ENCODE measurements around the gene KRTAP2-3. TPM values are rescaled to one million over a fixed set of nuclear protein-coding genes. Genes with fewer than 3 reads are reported as not detected.
"Not testable (repeated sequence)": the region's sequence is repeated elsewhere in the genome, so short reads cannot be mapped to it uniquely, and the experiment has no call there.

The KRTAP2-3 gene
- total RNA-seq, 1 experiment from 2014 or later = not detected

DNA sequence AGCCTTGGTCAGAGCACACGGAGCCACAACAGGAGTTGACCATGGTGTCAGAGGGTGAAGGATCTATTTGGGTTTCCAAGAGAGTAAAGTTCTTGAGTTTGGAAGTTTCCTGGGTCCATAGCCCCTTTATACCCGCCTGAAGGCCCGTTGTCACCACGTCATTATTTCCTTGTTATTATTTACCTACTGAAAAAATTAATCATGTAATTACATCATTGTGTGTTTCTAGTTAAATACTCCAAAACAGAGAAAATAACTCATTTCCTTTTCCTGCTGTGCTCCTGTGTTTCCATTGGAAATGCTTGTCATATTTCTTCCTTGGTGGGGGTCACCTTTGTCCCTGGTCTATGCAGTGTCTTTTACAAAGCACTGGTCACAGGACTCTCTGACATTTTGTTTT lies 38.1 kb upstream of the KRTAP2-3 start, which contains the start of gene KRTAP4-8:
KRTAP4-8 (minus strand) TSS at position 101 of the 400 bp plus-strand sequence; CDS start at position 43, 58 bp downstream.
- Mint-ChIP-seq H3K27me3 (ENCODE audit: insufficient read depth, unreplicated experiment) (no peaks in the 10 kb centered on the region), H3K9me3 (ENCODE audit: unreplicated experiment) (no peaks in the 10 kb centered on the region), H3K27ac (ENCODE audit: low read depth, unreplicated experiment) (peak within 1 kb of the TSS; percentile 46), H3K4me3 (ENCODE audit: unreplicated experiment) (no peak within 1 kb of the TSS), H3K4me1 (ENCODE audit: insufficient read depth, unreplicated experiment) (peaks cover 19% of the 10 kb centered on the region), H3K36me3 (ENCODE audit: insufficient read depth, unreplicated experiment) (no peaks in the 10 kb centered on the region)
- no peak for DNase-seq (ENCODE audit: unreplicated experiment)
- TF ChIP-seq, protein P1, sequence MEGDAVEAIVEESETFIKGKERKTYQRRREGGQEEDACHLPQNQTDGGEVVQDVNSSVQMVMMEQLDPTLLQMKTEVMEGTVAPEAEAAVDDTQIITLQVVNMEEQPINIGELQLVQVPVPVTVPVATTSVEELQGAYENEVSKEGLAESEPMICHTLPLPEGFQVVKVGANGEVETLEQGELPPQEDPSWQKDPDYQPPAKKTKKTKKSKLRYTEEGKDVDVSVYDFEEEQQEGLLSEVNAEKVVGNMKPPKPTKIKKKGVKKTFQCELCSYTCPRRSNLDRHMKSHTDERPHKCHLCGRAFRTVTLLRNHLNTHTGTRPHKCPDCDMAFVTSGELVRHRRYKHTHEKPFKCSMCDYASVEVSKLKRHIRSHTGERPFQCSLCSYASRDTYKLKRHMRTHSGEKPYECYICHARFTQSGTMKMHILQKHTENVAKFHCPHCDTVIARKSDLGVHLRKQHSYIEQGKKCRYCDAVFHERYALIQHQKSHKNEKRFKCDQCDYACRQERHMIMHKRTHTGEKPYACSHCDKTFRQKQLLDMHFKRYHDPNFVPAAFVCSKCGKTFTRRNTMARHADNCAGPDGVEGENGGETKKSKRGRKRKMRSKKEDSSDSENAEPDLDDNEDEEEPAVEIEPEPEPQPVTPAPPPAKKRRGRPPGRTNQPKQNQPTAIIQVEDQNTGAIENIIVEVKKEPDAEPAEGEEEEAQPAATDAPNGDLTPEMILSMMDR (IDR thresholded peaks at IDR 0.05; ENCODE audit: unreplicated experiment) = no peak
- ChIA-PET POLR2A (interaction anchor here (0.8 kb wide), 1 partner anchor 342 kb away, joined by 3 read pairs; no protein-coding TSS in a partner anchor), CTCF (no interaction called here)
- intact Hi-C loops (cut with micrococcal nuclease) = no loop called here
- no TSS peak for BruUV-seq (replicated peaks)

DNA sequence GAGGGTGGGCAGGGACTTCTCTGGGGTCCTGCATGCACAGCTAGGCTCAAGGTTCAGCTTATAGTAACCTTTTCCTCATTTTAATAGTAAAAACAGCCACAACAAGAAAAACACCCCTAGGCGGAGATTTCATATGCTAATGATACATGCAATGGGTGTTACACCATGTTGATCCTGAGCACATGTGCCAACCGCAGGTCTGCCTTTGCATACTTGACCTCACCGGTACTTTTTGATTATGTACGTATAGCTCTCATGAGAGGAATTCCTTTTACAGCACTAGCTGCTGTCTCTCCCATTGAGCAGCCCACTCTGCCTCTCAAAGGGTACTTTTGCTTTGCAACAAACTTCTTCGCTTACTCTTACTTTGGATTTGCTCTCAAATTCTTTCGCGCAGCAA lies 36.1 kb upstream of the KRTAP2-3 start:
- H3K27ac Mint-ChIP-seq (ENCODE audit: low read depth, unreplicated experiment) = no peak overlapping the region

DNA sequence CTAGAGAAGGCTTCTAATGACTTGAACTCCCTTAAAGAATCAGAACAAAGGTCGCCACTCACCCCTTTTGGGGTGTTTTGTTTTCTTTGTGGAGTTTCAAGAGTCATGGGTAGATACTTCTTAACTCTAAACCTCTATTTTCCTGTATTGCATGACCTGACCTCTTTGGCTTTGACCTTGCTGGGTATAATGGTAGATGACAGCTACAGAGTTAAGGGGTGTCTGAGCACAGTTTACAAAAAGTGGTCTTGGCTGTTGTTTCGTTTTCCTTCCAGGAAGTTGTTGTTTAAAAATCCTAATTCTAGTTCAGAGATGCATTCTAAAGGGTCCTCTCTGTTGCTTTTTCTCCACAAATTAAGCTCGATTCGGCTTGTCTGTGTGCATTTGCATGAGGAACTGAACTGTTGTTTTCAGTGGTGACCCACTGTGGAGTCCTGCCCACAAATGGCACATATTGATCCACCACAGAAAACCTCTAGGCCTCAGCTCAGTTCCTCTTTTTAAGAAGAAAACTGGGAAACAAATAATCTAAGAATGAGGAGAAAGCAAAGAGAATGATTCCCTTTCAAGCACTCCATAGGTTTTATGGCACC lies 28.9 kb upstream of the KRTAP2-3 start:
- not testable (repeated sequence) for H3K9me3 Mint-ChIP-seq (ENCODE audit: unreplicated experiment); H3K27me3 Mint-ChIP-seq (ENCODE audit: insufficient read depth, unreplicated experiment); H3K27ac Mint-ChIP-seq (ENCODE audit: low read depth, unreplicated experiment)

More for the DNA sequence above, 36.1 kb upstream of the KRTAP2-3 start:
- Mint-ChIP-seq H3K36me3 (ENCODE audit: insufficient read depth, unreplicated experiment) (no peaks in the 10 kb centered on the region), H3K27me3 (ENCODE audit: insufficient read depth, unreplicated experiment) (no peaks in the 10 kb centered on the region), H3K4me1 (ENCODE audit: insufficient read depth, unreplicated experiment) (peaks cover 19% of the 10 kb centered on the region), H3K4me3 (ENCODE audit: unreplicated experiment) (no peak overlapping the region), H3K9me3 (ENCODE audit: unreplicated experiment) (no peaks in the 10 kb centered on the region)
- TF ChIP-seq, protein P1 (IDR thresholded peaks at IDR 0.05; ENCODE audit: unreplicated experiment) = no peak
- intact Hi-C loops (cut with micrococcal nuclease) = no loop called here
- ChIA-PET CTCF (no interaction called here), POLR2A (no interaction called here)
- no TSS peak for BruUV-seq (replicated peaks)
- DNase-seq (ENCODE audit: unreplicated experiment) = no peak

DNA sequence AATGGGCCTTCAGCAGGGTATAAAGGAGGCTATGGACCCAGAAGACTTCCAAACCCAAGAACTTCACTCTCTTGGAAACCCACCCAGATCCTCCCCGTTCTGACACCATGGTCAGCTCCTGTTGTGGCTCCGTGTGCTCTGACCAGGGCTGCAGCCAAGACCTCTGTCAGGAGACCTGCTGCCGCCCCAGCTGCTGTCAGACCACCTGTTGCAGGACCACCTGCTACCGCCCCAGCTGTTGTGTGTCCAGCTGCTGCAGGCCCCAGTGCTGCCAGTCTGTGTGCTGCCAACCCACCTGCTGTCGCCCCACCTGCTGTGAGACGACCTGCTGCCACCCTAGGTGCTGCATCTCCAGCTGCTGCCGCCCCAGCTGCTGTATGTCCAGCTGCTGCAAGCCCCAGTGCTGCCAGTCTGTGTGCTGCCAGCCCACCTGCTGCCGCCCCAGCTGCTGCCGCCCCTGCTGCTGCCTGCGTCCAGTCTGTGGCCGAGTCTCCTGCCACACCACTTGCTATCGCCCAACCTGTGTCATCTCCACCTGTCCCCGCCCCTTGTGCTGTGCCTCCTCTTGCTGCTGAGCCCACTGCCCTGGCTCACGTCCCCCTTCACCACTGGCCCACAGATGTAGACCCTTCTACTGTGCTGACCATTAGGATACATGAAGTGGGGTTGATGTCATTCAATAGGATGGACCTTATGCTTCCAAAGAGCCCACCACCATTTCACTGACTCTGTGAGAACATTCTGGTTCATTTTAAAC lies 24.4 kb upstream of the KRTAP2-3 start, which contains the start of gene KRTAP4-7:
KRTAP4-7 (plus strand) TSS at position 51 of the 757 bp plus-strand sequence; CDS start at position 108, 57 bp downstream.
- CTCF ChIA-PET; H3K27ac Mint-ChIP-seq (ENCODE audit: low read depth, unreplicated experiment): not testable (repeated sequence)

More for the DNA sequence above, 28.9 kb upstream of the KRTAP2-3 start:
- POLR2A ChIA-PET; intact Hi-C loops (cut with micrococcal nuclease); H3K36me3 Mint-ChIP-seq (ENCODE audit: insufficient read depth, unreplicated experiment); H3K4me3 Mint-ChIP-seq (ENCODE audit: unreplicated experiment); H3K4me1 Mint-ChIP-seq (ENCODE audit: insufficient read depth, unreplicated experiment); DNase-seq (ENCODE audit: unreplicated experiment); CTCF ChIA-PET; BruUV-seq (replicated peaks): not testable (repeated sequence)

DNA sequence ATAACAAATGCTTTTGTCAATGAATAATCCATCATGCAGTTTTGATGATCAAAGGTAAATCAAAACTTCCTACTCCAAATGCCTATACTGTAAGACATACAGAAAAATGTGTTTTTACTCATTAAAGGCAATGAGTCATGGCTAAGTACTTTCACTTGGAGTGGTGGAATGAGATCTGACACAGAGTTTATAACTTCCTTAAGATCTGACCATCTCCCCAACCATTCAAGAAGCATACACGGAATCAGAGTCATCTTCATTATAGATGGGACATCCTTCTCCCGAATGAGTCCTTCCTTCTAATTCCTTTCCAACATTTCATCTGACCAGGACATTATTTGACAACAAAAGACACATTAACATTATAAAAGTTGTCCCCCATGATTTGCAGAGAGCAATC lies 23.5 kb upstream of the KRTAP2-3 start:
- H3K27ac Mint-ChIP-seq (ENCODE audit: low read depth, unreplicated experiment); H3K4me3 Mint-ChIP-seq (ENCODE audit: unreplicated experiment); H3K27me3 Mint-ChIP-seq (ENCODE audit: insufficient read depth, unreplicated experiment); CTCF ChIA-PET; BruUV-seq (replicated peaks); DNase-seq (ENCODE audit: unreplicated experiment); H3K36me3 Mint-ChIP-seq (ENCODE audit: insufficient read depth, unreplicated experiment); H3K9me3 Mint-ChIP-seq (ENCODE audit: unreplicated experiment); intact Hi-C loops (cut with micrococcal nuclease): not testable (repeated sequence)
- peaks cover 16% of the 10 kb centered on the region for H3K4me1 Mint-ChIP-seq (ENCODE audit: insufficient read depth, unreplicated experiment)
- POLR2A ChIA-PET = interaction anchor here (0.6 kb wide), 1 partner anchor 58 kb away, joined by 3 read pairs; no protein-coding TSS in a partner anchor

More for the DNA sequence above, 24.4 kb upstream of the KRTAP2-3 start, which contains the start of gene KRTAP4-7:
- H3K9me3 Mint-ChIP-seq (ENCODE audit: unreplicated experiment); H3K36me3 Mint-ChIP-seq (ENCODE audit: insufficient read depth, unreplicated experiment); intact Hi-C loops (cut with micrococcal nuclease); H3K27me3 Mint-ChIP-seq (ENCODE audit: insufficient read depth, unreplicated experiment); BruUV-seq (replicated peaks); DNase-seq (ENCODE audit: unreplicated experiment); H3K4me3 Mint-ChIP-seq (ENCODE audit: unreplicated experiment): not testable (repeated sequence)
- peaks cover 16% of the 10 kb centered on the region for H3K4me1 Mint-ChIP-seq (ENCODE audit: insufficient read depth, unreplicated experiment)
- POLR2A ChIA-PET = interaction anchor here (0.6 kb wide), 1 partner anchor 59 kb away, joined by 3 read pairs; no protein-coding TSS in a partner anchor
